Stimulated activated CD8-positive, alpha-beta memory T cell treated with anti-CD3 and anti-CD28 coated beads, Interleukin-12 subunit alpha, Interleukin-12 subunit beta, amount 100 ng/mL, for 4 hours (primary cell): Measurements from ENCODE around the gene TMEM117.

Experiments
- DNase-seq: peaks from one replicate; pipeline ENCODE4 v3.0.0-alpha.2; 2020; ENCODE audit warnings: low read depth

The TMEM117 gene

DNA sequence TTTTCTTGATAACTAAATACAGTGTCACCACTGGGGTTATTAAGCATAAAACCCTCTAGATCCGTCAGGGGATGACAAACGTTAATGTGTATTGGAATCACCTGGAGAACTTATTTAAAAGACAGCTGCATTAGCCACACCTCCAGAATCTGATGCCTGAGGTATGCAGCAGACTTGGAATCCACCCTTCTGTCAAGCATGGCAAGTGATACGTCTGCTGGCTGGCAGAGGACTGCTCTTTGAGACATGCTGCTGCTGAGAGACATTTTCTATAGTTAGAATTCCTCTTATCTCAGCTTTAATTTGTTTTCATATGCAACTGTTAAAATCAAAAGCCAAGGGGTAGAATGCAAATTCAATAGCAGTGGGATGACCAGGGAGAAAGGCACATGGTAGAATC is 544.0 kb downstream of the TMEM117 start:
- no peak for DNase-seq

DNA sequence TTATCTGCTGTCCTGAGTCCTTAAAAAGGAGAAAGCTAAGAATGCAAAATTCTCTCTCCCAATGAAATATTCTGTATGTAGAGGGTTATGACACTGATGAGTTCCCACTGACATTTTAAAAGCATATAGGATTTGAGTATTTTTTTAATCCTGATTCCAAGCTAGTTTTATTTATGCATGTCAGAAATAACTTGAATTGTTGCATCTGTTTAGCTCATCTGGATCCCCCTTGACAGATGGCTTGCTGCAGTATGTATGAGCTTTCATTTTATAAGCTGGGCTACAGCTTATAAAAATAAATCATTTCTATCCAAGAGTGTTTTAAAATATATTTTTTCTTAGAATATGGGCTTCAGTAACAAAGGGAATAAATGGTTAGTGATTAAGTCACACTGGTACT is 545.0 kb downstream of the TMEM117 start:
- DNase-seq = no peak

DNA sequence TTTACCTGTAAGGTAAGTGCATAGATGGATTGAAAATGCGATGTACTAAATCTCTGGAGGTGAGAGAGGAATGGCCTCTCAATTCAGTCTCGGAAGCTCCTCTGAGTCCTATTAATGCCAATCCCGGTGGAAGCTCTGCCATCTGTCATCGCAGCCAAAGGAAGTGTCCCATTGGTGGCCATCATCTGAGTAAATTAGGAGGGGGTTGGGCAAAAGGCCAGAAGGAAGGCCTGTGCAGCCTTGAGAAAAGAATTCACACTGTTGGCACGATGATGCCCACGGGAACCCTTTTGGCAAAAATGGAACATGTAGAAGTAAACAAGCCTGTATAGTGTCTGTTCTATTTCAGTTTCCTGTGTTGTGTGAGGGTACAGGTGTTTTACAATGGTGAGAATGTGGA is 545.5 kb downstream of the TMEM117 start:
- DNase-seq = no peak

DNA sequence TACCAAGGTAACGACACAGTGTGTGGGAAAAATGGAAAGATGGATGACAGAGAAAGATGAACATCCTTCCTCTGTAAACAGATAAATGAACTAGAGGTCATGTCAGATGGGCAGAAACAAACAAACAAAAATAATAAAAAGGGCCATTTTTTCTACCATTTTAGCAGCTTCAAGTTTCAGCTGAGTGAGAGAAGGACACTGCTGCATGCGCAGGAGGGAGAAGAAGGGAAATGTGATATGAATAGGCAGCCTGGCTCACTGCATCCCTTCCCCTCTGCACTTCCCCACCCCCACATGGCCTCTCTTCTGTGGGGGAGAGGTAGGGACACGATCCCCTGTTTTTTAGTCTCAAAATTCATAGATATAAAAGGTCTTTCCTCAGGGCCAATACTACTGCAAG is 548.3 kb downstream of the TMEM117 start:
- no peak for DNase-seq

DNA sequence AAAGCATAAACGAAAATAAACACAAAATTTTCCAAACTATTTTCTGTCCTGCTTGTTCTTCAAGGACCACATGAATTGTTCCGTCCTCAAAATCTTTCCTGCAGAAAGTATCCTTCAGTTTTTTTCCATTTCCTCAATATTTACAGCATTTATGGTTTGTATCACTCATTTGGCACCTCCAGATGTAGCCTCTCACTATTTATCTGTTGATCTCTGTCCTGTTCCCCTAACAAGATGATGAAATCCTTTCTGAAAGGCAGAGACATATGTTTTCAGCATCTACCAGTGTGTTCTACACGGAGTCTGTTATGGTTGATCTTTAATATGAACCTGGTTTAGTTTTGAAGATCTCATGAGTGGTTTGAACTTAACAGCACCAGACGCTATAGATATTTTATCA is 550.1 kb downstream of the TMEM117 start:
- no peak for DNase-seq

DNA sequence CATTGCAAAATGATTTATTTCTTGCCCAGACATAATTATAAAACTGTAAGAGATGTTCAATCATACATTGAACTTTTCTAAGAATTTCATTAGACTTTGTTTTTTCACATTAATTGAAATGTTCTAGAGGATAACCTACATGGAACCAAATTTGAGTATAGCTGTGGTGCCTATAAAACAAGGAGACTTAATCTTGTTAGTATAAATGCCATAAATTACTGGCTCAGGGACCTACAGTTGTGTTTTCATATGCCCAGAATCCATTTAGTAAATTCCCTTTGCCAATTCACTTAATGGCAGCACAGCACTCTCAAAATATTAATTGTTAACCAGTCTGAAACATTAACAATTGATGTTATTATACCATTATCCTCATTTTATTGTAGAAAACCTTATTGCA is 551.7 kb downstream of the TMEM117 start:
- DNase-seq = no peak

DNA sequence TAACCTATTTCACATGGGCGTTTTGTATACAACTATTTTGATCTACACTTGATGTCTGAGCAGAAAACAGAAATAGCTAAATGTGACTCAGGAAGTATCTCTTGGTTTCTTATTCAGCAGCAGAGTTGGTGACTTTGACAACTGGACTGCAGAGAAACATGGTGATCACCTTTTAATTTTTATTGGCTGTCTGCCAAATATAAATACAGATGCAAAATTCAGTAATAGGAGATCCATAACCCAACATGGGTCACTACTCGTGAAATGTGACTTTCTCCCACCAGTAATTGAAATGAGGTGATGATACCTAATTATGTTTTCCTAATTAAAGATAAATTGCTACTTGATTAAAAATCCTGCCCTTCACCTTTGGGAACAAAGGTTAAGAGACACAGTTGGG is 553.2 kb downstream of the TMEM117 start:
- DNase-seq = no peak

DNA sequence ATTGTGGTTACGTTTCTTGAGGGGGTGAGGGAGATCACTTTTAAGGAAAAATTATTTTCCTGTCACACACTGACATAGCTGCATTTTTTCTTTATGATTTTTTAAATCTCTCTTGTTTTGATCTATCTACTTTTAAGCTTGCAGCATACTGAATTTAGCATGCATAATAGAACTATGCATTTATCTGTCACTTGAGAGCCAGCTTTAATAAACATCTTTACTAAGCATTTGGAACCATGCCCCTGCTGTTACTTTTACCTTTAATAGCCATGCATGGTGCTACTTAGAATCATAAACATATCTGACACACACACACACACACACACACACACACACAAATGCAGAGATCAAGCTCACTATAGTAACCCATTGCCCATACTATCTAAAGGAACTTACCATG is 554.0 kb downstream of the TMEM117 start:
- DNase-seq = no peak

DNA sequence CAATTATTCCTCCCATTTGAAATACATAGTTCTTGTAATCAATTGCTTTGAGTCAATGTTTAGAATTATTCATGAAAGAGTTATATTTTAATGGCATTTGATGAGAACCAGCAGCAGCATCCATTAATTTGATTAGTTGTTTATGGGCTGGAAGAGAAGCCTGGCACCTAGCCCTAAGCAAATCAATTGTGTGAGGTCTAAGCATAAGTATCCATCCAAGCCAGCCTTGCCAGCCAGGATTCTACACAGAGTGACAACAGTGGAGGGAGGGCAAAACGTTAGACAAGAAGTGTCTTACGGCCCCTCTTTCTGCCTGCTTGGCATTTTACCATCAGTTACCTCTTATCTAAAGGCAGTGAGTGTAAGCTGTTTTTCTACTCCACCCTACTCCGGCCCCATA is 561.8 kb downstream of the TMEM117 start:
- DNase-seq = no peak

DNA sequence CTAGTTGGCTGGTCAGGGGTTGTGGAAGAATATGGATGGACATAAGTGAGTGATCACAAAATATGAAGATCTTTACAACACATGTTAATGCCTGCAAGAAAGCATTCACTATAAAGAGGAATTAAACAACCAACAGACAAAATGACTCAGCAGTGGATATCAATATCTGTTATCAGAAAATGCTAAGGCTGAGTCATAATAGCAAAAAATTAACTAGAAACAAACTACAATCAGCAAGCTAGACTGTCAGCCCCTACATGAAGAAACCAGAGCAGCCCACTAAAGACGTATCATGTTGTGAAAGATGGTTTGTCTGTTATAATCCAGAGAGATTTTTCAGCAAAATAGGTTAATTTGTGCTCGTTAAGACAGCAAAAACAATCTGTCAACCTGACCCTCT is 567.3 kb downstream of the TMEM117 start:
- no peak for DNase-seq

DNA sequence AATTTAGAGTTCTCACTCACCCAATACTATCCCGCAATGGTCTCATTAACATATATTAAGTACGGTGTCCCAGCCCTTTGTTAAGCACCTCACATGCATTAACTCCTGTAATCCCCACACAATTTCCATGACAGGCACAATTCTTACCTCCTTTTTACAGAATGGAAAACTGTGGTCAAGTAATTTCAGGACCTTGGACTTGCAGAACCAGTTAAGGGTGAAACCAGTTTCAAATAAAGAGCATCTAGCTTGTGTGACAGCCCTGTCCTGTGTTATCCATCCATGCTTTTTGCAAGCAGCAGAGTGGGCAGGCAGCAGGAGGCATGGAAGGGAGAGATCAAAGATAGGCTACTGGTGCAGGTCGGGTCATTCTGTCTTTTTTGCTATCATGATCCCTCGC is 569.4 kb downstream of the TMEM117 start:
- DNase-seq = no peak

DNA sequence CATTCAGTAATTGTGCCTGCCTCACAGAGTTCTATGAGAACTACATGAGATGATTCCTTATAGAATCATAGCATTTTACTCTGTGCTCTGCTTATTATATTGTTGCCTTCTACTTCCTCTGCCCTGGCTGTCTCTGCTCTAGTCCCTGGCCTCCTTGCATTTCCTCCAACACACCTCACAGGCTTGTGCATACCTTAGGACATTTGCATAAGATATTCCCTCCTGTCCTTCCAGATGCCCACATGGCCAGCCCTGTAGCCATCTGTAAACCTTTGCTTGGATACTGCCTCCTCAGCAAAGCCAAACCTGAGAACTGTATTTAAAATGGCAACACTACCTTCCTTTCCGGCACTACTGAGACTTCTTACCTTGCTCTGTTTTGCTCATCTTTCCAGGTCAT is 586.7 kb downstream of the TMEM117 start:
- DNase-seq = no peak

DNA sequence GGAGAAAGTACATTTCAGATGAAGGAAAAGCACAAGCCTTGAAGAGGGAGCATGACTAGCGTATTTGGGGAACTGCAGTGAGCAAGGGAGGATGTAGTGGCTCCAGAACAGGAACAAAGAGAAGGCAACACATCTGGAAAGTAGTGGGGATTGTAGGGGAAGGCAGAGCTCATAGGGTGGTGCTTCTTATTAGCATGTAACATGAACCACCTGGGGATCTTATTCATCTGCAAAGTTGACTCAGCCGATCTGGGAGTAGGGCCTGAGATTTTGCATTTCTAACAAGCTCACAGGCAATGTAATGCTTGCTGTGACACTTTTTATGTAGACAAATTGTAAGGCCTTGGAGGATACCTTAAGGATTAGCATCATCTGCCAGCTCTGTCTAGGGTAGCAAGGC is 592.9 kb downstream of the TMEM117 start:
- no peak for DNase-seq

DNA sequence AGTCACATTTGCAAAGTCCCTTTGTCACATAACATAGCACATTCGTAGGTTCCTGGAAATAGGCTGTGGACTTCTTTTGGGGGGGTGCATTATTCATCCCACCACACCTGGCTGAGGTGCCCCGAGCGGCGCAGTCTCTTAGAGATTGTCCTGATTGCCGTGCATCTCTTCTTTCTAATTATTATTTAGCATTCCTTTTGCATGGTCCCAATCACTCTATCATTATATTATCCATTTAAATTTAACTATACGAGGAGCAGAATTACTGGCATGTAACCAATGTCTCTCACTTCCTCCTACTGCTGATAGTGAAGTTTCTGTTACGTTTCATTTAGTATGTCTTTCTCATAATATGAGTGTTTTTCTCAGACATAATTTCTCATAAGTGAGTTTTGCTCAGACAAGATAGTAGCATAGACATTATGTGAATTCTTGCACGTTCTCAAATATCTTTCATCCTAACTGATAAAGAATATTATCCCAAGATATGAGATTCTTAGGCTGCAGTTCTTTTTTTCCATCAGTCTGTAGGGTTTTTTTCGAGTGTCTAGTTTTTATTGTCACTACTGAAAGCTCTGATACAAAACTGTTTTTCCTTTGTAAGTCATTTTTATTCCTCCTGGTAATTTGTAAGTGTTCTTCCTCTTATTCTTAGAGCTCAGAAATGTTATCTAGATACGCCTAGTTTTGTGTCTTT is 595.9 kb downstream of the TMEM117 start:
- no peak for DNase-seq

DNA sequence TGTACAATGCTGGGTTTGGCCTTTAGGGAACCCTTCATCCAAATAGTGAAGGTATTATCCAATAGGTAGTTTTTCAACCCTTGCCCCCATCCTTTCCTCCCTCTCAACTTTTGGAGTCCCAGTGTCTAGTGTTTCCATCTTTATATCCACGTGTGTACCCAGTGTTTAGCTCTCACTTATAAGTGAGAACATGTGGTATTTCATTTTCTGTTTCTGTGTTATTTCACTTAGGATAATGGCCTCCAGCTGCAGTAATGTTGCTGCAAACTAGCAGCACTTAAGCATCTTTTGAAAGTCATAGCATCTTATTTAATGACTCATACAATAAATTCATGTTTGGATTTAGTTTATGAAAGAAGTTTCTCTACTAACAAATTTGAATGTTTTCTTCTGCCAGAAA is 597.8 kb downstream of the TMEM117 start:
- DNase-seq = no peak

DNA sequence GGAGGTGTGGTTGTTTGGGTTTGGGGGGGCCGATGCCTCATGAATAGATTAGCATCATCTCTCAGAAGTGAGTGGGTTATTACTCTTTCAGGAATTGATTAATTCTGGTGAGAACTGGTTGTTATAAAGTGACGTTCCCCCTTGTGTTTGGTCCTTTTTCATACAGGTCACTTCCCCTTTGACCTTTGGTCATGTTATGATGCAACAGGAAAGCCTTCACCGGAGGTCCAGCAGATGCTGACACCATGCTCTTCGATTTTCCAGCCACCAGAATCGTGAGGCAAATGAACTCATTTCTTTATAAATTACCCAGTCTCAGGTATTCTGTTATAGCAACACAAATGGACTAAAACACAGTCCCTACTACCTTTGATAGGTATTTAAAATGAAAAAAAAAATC is 600.9 kb downstream of the TMEM117 start:
- DNase-seq = no peak
